GM13976 (cell line): ENCODE results near the gene BSN.

Experiments
- DNase-seq: peaks from one replicate; pipeline ENCODE4 v3.0.0; 2012; ENCODE audit warnings: low spot score
- CTCF ChIP-seq: IDR thresholded peaks from 2 replicates; pipeline ENCODE4 v1.5.1; 2012; ENCODE audit warnings: borderline replicate concordance, mild to moderate bottlenecking; ENCODE audit not compliant: insufficient read depth; ENCODE audit errors: extremely low read depth, missing control alignments, control extremely low read depth
- in situ Hi-C: fragments of 300-500 bp; cut with MboI; formaldehyde crosslinking; loops from one replicate; pipeline ENCODE4 v1.12.0; 2022; ENCODE audit warnings: low sequenced_read_pairs, mixed read lengths, inconsistent platforms; ENCODE audit not compliant: unreplicated experiment

Gene BSN

GRCh38 chr3:49553692-49554632, at the start of gene BSN:
BSN (plus strand) TSS chr3:49554477; CDS start chr3:49554603, 126 bp downstream.
- peak; percentile 100 for DNase-seq
- in situ Hi-C loops = no loop called here

GRCh38 chr3:49506906-49507305, 47.4 kb upstream of the BSN start:
- in situ Hi-C loops = no loop called here
- TF ChIP-seq CTCF = no peak
- no peak for DNase-seq

More at GRCh38 chr3:49553692-49554632, at the start of gene BSN:
- TF ChIP-seq CTCF = no peak

- in situ Hi-C loops = no loop called here
- TF ChIP-seq CTCF = no peak
- no peak for DNase-seq
Observed at GRCh38 chr3:49509028-49509561, 45.2 kb upstream of the BSN start.

GRCh38 chr3:49511639-49512038, 42.6 kb upstream of the BSN start:
- in situ Hi-C loops = no loop called here
- TF ChIP-seq CTCF = no peak
- DNase-seq = no peak

GRCh38 chr3:49512781-49513355, 41.4 kb upstream of the BSN start:
- in situ Hi-C loops = no loop called here
- DNase-seq = no peak
- no peak for TF ChIP-seq CTCF

- in situ Hi-C loops = no loop called here
- TF ChIP-seq CTCF = no peak
- no peak for DNase-seq
Observed at GRCh38 chr3:49513494-49514124, 40.7 kb upstream of the BSN start.
